ENCODE measurements around the gene PLOD2.

PLOD2 gene

GRCh38 chr3:146100180-146100579 lies 60.8 kb downstream of the PLOD2 start:
- DNase-seq (ENCODE audit: low read depth) = no peak

GRCh38 chr3:146099316-146099715 lies 61.7 kb downstream of the PLOD2 start:
- no peak for DNase-seq (ENCODE audit: low read depth)

DNA sequence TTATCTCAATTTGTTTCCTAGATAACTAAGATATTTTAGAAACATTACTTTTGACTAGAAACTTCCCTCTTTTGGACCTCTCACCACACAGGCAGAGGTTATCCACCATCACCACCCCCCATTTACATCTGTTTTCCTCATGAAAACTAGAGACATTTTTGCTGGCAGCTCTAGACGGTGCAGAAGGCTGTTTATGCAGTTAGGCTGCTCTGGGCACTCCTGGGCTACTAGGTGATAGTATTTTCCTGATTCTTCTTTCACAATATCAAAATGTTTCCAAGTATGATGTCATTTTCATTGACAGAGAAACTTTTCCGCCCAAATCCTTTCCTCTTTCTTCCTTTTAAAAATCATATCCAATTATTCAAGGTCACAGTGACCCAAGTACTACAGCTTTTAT lies 67.1 kb downstream of the PLOD2 start:
- DNase-seq (ENCODE audit: low read depth) = peak; percentile 70

DNA sequence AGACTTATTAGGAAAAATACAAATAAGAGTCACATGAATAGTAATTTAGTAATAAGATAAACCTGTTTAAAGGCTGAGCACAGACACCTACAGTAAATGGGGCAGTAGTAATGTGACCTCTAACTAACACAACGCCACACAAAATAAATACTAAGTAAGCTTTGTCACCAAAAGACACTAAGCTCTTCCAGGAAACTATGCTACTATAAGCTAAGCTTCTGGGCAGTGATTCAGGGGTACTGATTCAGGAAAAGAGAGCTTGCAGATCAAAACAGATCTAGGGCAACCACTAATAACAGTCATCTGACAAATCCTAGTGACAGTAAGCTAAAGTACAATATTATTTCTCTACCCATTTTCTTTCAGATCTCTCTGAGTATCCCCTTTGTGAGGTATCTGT lies 68.8 kb downstream of the PLOD2 start:
- peak; percentile 64 for DNase-seq (ENCODE audit: low read depth)

DNA sequence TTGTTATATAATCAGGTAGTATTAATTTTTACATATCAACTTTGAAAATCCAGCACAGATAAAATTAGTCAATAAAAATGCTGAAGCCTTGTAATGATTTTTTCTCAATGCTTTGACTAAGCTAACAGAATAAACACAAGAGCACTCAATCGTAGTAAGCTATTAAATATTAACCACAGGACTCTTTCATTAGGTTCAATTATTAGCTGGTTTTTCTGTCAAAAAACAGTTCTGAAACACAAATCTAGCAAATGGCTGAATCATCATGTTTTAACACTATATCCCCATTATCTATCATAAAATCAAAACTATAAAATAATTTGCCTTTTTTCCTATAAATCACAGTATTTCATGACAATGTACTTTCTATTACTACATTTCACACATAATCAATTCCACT lies 69.6 kb downstream of the PLOD2 start:
- DNase-seq (ENCODE audit: low read depth) = no peak

DNA sequence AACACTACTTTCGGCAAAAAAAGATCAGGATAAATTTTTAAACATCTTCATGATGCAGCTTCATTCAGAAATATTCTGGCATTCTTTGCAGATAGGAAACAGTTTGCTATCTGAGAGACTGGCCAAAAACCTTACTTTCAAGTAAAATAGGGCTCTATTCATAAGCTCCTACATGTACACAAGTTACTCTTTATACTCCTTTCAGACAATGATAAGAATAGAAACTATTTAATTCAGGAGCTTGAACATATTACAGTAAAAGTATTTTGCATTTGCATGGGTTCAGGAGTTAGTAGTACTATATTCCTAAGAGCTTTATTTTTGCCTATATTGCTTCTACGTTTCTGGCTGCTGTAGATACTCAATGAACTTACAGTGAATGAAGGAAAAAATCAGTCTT lies 70.5 kb downstream of the PLOD2 start:
- no peak for DNase-seq (ENCODE audit: low read depth)

DNA sequence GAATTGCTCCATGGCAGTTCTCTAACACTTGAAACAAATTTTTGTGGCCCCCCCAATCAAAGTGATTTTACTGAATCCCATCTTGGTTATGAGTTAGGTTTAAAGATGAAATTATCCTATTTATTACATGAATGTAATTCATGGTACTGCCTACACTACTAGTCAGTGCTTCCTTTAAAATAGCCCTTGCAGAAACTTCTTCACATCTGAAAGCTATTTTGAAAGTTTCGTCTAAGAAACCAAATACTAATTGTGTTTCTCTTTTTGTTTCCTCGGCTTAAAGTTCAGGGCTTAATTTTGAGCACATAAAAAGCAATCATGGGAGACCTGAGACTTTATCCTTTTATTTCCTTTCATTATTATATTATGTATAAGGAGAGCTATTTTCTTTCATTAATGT lies 72.1 kb downstream of the PLOD2 start:
- DNase-seq (ENCODE audit: low read depth) = no peak

DNA sequence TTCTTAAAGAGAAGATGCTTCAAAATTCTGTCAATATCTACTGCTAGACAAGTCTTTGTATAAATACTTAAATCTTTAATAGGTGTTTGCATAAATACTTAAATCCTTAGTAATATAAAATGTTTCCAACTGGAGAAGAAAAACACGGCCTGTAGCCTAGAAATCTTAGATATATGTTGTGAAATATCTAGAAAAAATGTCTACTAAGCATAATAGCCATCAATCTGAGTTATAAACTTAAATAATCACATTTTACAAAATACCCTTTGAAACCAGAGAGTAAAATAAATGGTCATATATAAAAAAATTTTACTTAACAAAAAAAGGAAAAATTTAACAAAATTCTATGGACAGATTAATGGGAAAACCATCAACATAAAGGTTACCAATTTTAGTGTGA lies 73.9 kb downstream of the PLOD2 start:
- DNase-seq (ENCODE audit: low read depth) = no peak

GRCh38 chr3:146086211-146086610 lies 74.8 kb downstream of the PLOD2 start:
- no peak for DNase-seq (ENCODE audit: low read depth)

DNA sequence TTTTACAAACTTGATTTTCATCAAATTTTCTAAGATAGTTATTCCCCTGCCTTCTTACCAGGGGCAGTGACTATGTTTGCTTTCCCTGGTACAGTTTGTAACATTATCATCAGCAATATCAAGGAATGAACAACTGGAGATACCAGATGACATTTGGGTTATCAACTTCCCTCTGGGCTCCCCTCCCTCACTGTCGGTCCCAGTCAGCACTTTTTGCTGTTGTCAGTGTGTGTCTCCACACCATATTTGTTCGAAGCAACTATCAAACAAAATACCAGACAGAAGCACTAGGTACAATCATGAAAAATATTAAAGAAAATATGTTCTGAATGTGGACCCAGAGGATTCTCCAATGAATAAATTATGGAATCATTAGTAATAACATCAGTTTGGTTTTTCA lies 75.3 kb downstream of the PLOD2 start:
- DNase-seq (ENCODE audit: low read depth) = no peak

GRCh38 chr3:146080578-146080977 lies 80.4 kb downstream of the PLOD2 start:
- no peak for DNase-seq (ENCODE audit: low read depth)

GRCh38 chr3:146078031-146078430 lies 83.0 kb downstream of the PLOD2 start:
- DNase-seq (ENCODE audit: low read depth) = peak; percentile 30

- no peak for DNase-seq (ENCODE audit: low read depth)
Measured at GRCh38 chr3:146077181-146077580, 83.8 kb downstream of the PLOD2 start.

- DNase-seq (ENCODE audit: low read depth) = peak; percentile 52
Measured at GRCh38 chr3:146072824-146073223, 88.2 kb downstream of the PLOD2 start.

- DNase-seq (ENCODE audit: low read depth) = no peak
Measured at GRCh38 chr3:146072061-146072460, 88.9 kb downstream of the PLOD2 start.

DNA sequence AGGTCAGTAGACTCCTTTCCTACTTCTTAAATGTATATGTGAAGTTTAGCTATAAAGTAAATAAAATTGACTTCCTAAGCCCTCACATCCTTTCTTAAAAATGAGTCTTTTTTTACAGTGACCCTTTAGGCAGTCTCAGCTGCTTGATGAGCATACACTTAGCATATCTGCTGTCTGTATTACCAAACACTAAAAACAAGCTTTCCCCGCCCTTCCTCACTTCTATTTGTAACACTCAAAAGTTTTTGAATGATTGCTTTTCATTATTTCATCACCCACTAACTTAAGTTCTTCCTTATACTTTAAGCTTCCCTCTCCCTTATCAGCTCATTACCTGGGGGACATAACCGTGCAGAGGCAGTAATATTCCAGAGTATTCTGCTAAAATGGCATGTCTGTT lies 89.4 kb downstream of the PLOD2 start:
- DNase-seq (ENCODE audit: low read depth) = no peak

GRCh38 chr3:146067048-146067447 lies 93.9 kb downstream of the PLOD2 start:
- DNase-seq (ENCODE audit: low read depth) = peak; percentile 92

- DNase-seq (ENCODE audit: low read depth) = peak; percentile 72
Measured at GRCh38 chr3:146065573-146066006, 95.4 kb downstream of the PLOD2 start.

DNA sequence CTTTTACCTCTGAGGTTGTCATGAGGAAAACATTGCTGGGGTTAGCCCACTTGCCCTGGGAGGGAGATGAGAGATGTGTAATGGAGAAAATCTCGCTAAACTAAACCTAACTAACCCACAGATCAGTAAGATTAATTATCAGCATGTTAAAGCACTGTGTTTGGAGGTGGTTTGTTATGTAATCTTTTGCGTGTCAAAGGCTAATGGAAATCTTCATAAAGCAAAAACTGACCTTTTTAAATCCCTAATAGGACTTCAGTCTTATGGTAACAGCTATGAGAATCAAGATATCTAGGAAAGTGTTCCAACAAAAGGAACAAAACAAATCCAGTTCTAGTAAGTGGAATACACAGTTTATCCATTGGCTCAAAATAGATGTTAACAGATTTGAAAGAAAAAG lies 102.7 kb downstream of the PLOD2 start:
- DNase-seq (ENCODE audit: low read depth) = no peak

- peak; percentile 47 for DNase-seq (ENCODE audit: low read depth)
Measured at GRCh38 chr3:146052791-146053310, 108.1 kb downstream of the PLOD2 start.

DNA sequence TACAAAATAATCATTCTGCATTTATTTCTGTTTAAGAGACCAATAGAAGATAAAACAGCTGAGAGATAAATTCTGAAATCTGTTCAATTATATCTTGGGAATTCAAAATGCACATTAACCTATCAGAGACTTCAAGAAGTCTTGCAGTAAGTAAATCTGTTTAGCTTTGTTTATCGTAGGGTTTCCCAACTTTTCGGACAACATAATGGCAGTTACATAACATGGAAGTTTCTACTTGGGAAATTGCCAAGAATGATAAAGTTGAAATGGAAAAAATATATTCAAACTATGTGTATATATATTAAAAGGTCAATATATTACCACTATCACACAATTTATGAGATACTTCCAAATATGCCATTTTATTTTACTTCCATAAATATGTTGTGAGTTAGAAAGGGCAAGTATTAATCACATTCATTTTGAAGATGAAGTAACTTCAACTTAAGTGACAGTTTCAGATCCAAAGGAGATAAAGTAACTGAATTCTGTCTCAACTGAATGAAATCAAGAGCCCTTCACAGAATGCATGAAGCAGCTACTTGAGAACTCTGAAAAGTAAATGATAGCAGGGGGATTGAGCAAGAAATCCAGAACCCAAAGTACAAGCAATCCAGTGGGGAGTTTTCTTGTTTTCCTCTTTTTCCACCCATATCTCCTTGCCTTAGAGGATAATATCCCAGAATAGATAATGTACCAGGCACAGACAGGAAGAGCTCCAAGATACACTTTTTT lies 108.8 kb downstream of the PLOD2 start:
- peak; percentile 45 for DNase-seq (ENCODE audit: low read depth)

- DNase-seq (ENCODE audit: low read depth) = peak; percentile 81
Measured at GRCh38 chr3:146050691-146051090, 110.3 kb downstream of the PLOD2 start.

- DNase-seq (ENCODE audit: low read depth) = no peak
Measured at GRCh38 chr3:146047485-146047884, 113.5 kb downstream of the PLOD2 start.

- DNase-seq (ENCODE audit: low read depth) = peak; percentile 47
Measured at GRCh38 chr3:146044046-146044445, 116.9 kb downstream of the PLOD2 start.
